ENCODE data around the gene TUBGCP6.

The TUBGCP6 gene

GRCh38 chr22:50270666-50271394 is 26.0 kb upstream of the TUBGCP6 start:
- no peaks in the 10 kb centered on the region for H3K9me3 Mint-ChIP-seq
- no peaks in the 10 kb centered on the region for H3K27me3 Mint-ChIP-seq
- H3K4me3 Mint-ChIP-seq, result peak overlapping the region; percentile 76
- H3K27ac Mint-ChIP-seq, result no peak overlapping the region
- H3K4me1 Mint-ChIP-seq, result peaks cover 9% of the 10 kb centered on the region
- H3K36me3 Mint-ChIP-seq, result no peaks in the 10 kb centered on the region

- Mint-ChIP-seq H3K9me3 (no peaks in the 10 kb centered on the region), H3K36me3 (no peaks in the 10 kb centered on the region), H3K27ac (no peak within 1 kb of the TSS), H3K27me3 (no peaks in the 10 kb centered on the region), H3K4me1 (peaks cover 9% of the 10 kb centered on the region), H3K4me3 (peak within 1 kb of the TSS; percentile 76)
Measured at GRCh38 chr22:50269970-50270665, 25.3 kb upstream of the TUBGCP6 start, which contains the start of gene MAPK11. Gene MAPK11 (minus strand): TSS chr22:50270380. CDS start chr22:50270292, 88 bp downstream.

- Mint-ChIP-seq H3K36me3 (no peaks in the 10 kb centered on the region), H3K27me3 (no peaks in the 10 kb centered on the region), H3K4me3 (peak overlapping the region; percentile 30), H3K9me3 (no peaks in the 10 kb centered on the region), H3K27ac (no peak overlapping the region), H3K4me1 (peaks cover 9% of the 10 kb centered on the region)
Measured at GRCh38 chr22:50269573-50269969, 24.7 kb upstream of the TUBGCP6 start.

- H3K4me3 Mint-ChIP-seq, result peak overlapping the region; percentile 49
- H3K4me1 Mint-ChIP-seq, result peaks cover 3% of the 10 kb centered on the region
- no peaks in the 10 kb centered on the region for H3K9me3 Mint-ChIP-seq
- peak overlapping the region; percentile 65 for H3K27ac Mint-ChIP-seq
- H3K36me3 Mint-ChIP-seq, result no peaks in the 10 kb centered on the region
- no peaks in the 10 kb centered on the region for H3K27me3 Mint-ChIP-seq
Measured at GRCh38 chr22:50268655-50269113, 23.9 kb upstream of the TUBGCP6 start.

GRCh38 chr22:50267591-50268390 is 23.0 kb upstream of the TUBGCP6 start:
- no peak overlapping the region for H3K4me3 Mint-ChIP-seq
- no peak overlapping the region for H3K27ac Mint-ChIP-seq
- peaks cover 3% of the 10 kb centered on the region for H3K4me1 Mint-ChIP-seq
- H3K36me3 Mint-ChIP-seq, result no peaks in the 10 kb centered on the region
- H3K9me3 Mint-ChIP-seq, result no peaks in the 10 kb centered on the region
- H3K27me3 Mint-ChIP-seq, result no peaks in the 10 kb centered on the region

- no peaks in the 10 kb centered on the region for H3K36me3 Mint-ChIP-seq
- peaks cover 5% of the 10 kb centered on the region for H3K27me3 Mint-ChIP-seq
- no peaks in the 10 kb centered on the region for H3K9me3 Mint-ChIP-seq
- H3K27ac Mint-ChIP-seq, result no peak overlapping the region
- peaks cover 7% of the 10 kb centered on the region for H3K4me1 Mint-ChIP-seq
- no peak overlapping the region for H3K4me3 Mint-ChIP-seq
Measured at GRCh38 chr22:50266994-50267393, 22.2 kb upstream of the TUBGCP6 start.

- Mint-ChIP-seq H3K27ac (no peak overlapping the region), H3K4me3 (no peak overlapping the region), H3K9me3 (no peaks in the 10 kb centered on the region), H3K4me1 (peaks cover 8% of the 10 kb centered on the region), H3K36me3 (no peaks in the 10 kb centered on the region), H3K27me3 (peaks cover 6% of the 10 kb centered on the region)
Measured at GRCh38 chr22:50264946-50265669, 20.3 kb upstream of the TUBGCP6 start.

GRCh38 chr22:50264104-50264745 is 19.4 kb upstream of the TUBGCP6 start:
- Mint-ChIP-seq H3K4me3 (no peak overlapping the region), H3K4me1 (peaks cover 8% of the 10 kb centered on the region), H3K27ac (no peak overlapping the region), H3K27me3 (peaks cover 6% of the 10 kb centered on the region), H3K36me3 (no peaks in the 10 kb centered on the region), H3K9me3 (no peaks in the 10 kb centered on the region)

- Mint-ChIP-seq H3K27ac (no peak overlapping the region), H3K9me3 (no peaks in the 10 kb centered on the region), H3K27me3 (peaks cover 8% of the 10 kb centered on the region), H3K4me1 (peaks cover 6% of the 10 kb centered on the region), H3K36me3 (no peaks in the 10 kb centered on the region), H3K4me3 (peak overlapping the region; percentile 26)
Measured at GRCh38 chr22:50262973-50263617, 18.3 kb upstream of the TUBGCP6 start.

GRCh38 chr22:50262460-50262911 is 17.7 kb upstream of the TUBGCP6 start:
- Mint-ChIP-seq H3K9me3 (no peaks in the 10 kb centered on the region), H3K27ac (peak overlapping the region; percentile 46), H3K4me3 (peak overlapping the region; percentile 51), H3K4me1 (peaks cover 6% of the 10 kb centered on the region), H3K27me3 (peaks cover 8% of the 10 kb centered on the region), H3K36me3 (no peaks in the 10 kb centered on the region)

- peak within 1 kb of the TSS; percentile 51 for H3K4me3 Mint-ChIP-seq
- H3K27me3 Mint-ChIP-seq, result peaks cover 9% of the 10 kb centered on the region
- no peaks in the 10 kb centered on the region for H3K9me3 Mint-ChIP-seq
- no peaks in the 10 kb centered on the region for H3K36me3 Mint-ChIP-seq
- H3K27ac Mint-ChIP-seq, result peak within 1 kb of the TSS; percentile 46
- H3K4me1 Mint-ChIP-seq, result peaks cover 6% of the 10 kb centered on the region
Measured at GRCh38 chr22:50261615-50262459, 17.0 kb upstream of the TUBGCP6 start, which contains the start of gene MAPK12. Gene MAPK12 (minus strand): TSS chr22:50261683. CDS start chr22:50261509, 174 bp downstream.

GRCh38 chr22:50260801-50261614 is 16.2 kb upstream of the TUBGCP6 start:
- peaks cover 6% of the 10 kb centered on the region for H3K4me1 Mint-ChIP-seq
- no peak overlapping the region for H3K27ac Mint-ChIP-seq
- H3K4me3 Mint-ChIP-seq, result peak overlapping the region; percentile 23
- H3K36me3 Mint-ChIP-seq, result no peaks in the 10 kb centered on the region
- peaks cover 9% of the 10 kb centered on the region for H3K27me3 Mint-ChIP-seq
- no peaks in the 10 kb centered on the region for H3K9me3 Mint-ChIP-seq

GRCh38 chr22:50260434-50260800 is 15.6 kb upstream of the TUBGCP6 start:
- Mint-ChIP-seq H3K4me3 (no peak overlapping the region), H3K9me3 (no peaks in the 10 kb centered on the region)

More at GRCh38 chr22:50260434-50260800, 15.6 kb upstream of the TUBGCP6 start:
- Mint-ChIP-seq H3K27me3 (peaks cover 9% of the 10 kb centered on the region), H3K4me1 (peaks cover 6% of the 10 kb centered on the region), H3K36me3 (no peaks in the 10 kb centered on the region), H3K27ac (no peak overlapping the region)

Data from activated naive CD4-positive, alpha-beta T cell treated with anti-CD3 and anti-CD28 coated beads, Interleukin-2, amount 50 U/mL, for 24 hours (primary cell).